Hematopoietic multipotent progenitor cell treated with erythropoietin and hydrocortisone succinate and interleukin-3 and kit ligand, for 4 days (in vitro differentiated cells): Measurements from ENCODE around the gene C1orf226.
"Not testable (repeated sequence)": the region's sequence is repeated elsewhere in the genome, so short reads cannot be mapped to it uniquely, and the experiment has no call there.

Experiments
- DNase-seq: peaks from one replicate; pipeline ENCODE4 v3.0.0-alpha.2; 2015

Gene C1orf226

GRCh38 chr1:162416215-162416614 is 34.7 kb downstream of the C1orf226 start:
- DNase-seq: no peak

- DNase-seq: no peak
Observed at GRCh38 chr1:162416909-162417308, 35.4 kb downstream of the C1orf226 start.

- no peak for DNase-seq
Observed at GRCh38 chr1:162417650-162418049, 36.1 kb downstream of the C1orf226 start.

GRCh38 chr1:162418584-162418983 is 37.1 kb downstream of the C1orf226 start:
- peak; percentile 29 for DNase-seq

GRCh38 chr1:162419450-162419931 is 38.0 kb downstream of the C1orf226 start:
- DNase-seq: not testable (repeated sequence)

GRCh38 chr1:162420120-162420519 is 38.6 kb downstream of the C1orf226 start:
- DNase-seq: no peak

- DNase-seq: peak; percentile 8
Observed at GRCh38 chr1:162421258-162422164, 40.0 kb downstream of the C1orf226 start.

GRCh38 chr1:162422662-162423375 is 41.3 kb downstream of the C1orf226 start:
- DNase-seq: peak; percentile 93

GRCh38 chr1:162430583-162430982 is 49.1 kb downstream of the C1orf226 start:
- DNase-seq: no peak

GRCh38 chr1:162432977-162433713 is 51.6 kb downstream of the C1orf226 start:
- DNase-seq: not testable (repeated sequence)
